ENCODE data around the gene ENPP6.
A peak's percentile ranks its signal among the peaks of the same experiment; 100 is the strongest.
"Not testable (repeated sequence)": the region's sequence is repeated elsewhere in the genome, so short reads cannot be mapped to it uniquely, and the experiment has no call there.

Gene ENPP6

GRCh38 chr4:184147858-184148737 lies 69.6 kb downstream of the ENPP6 start:
- DNase-seq: peak; percentile 64

GRCh38 chr4:184146951-184147350 lies 70.7 kb downstream of the ENPP6 start:
- DNase-seq: no peak

GRCh38 chr4:184145596-184145995 lies 72.1 kb downstream of the ENPP6 start:
- DNase-seq: no peak

- DNase-seq: no peak
These were observed 73.7 kb downstream of the ENPP6 start for GRCh38 chr4:184143770-184144564.

GRCh38 chr4:184142121-184143000 lies 75.3 kb downstream of the ENPP6 start:
- no peak for DNase-seq

- not testable (repeated sequence) for DNase-seq
These were observed 76.8 kb downstream of the ENPP6 start for GRCh38 chr4:184140901-184141300.

- DNase-seq: no peak
These were observed 81.1 kb downstream of the ENPP6 start for GRCh38 chr4:184136525-184136924.

- DNase-seq: no peak
These were observed 90.9 kb downstream of the ENPP6 start for GRCh38 chr4:184126800-184127199.

GRCh38 chr4:184122631-184123408 lies 94.9 kb downstream of the ENPP6 start:
- no peak for DNase-seq

- no peak for DNase-seq
These were observed 97.0 kb downstream of the ENPP6 start for GRCh38 chr4:184120549-184121127.

- no peak for DNase-seq
These were observed 99.9 kb downstream of the ENPP6 start for GRCh38 chr4:184117662-184118199.

GRCh38 chr4:184115399-184115798 lies 102.3 kb downstream of the ENPP6 start:
- DNase-seq: no peak

- DNase-seq: no peak
These were observed 103.2 kb downstream of the ENPP6 start for GRCh38 chr4:184114431-184114830.

GRCh38 chr4:184112006-184112550 lies 105.6 kb downstream of the ENPP6 start:
- no peak for DNase-seq

GRCh38 chr4:184111233-184111832 lies 106.3 kb downstream of the ENPP6 start:
- no peak for DNase-seq

GRCh38 chr4:184110452-184111224 lies 107.0 kb downstream of the ENPP6 start:
- no peak for DNase-seq

GRCh38 chr4:184108006-184108501 lies 109.6 kb downstream of the ENPP6 start:
- no peak for DNase-seq

GRCh38 chr4:184104419-184105101 lies 113.1 kb downstream of the ENPP6 start:
- peak; percentile 49 for DNase-seq

Measured in fibroblast of skin of abdomen (primary cell).